Measurements from ENCODE around the gene RIPK3. TPM values are rescaled to one million over a fixed set of nuclear protein-coding genes. Genes with fewer than 3 reads are reported as not detected.

Gene RIPK3
- polyA plus RNA-seq, 1 of the 3 experiments (the other 2 are of a cell fraction): not detected

- Histone ChIP-seq H3K4me2 (no peak overlapping the region), H3K27ac (ENCODE audit: low read depth in 2 of 2, low read length in 1 of 2) (no peak overlapping the region), H4K20me1 (ENCODE audit: insufficient read depth) (no peaks in the 10 kb centered on the region), H3K79me2 (ENCODE audit: insufficient read depth) (no peaks in the 10 kb centered on the region), H3F3A (replicated peaks; ENCODE audit: insufficient read depth) (no peaks in the 10 kb centered on the region), H3K36me3 (replicated peaks in 1 of 2; ENCODE audit: control insufficient read depth in 1 of 2, insufficient read depth in 2 of 2, low read length in 1 of 2) (peaks cover 0 to 10% of the 10 kb centered on the region in 2 experiments), H3K27me3 (ENCODE audit: insufficient read depth) (no peaks in the 10 kb centered on the region), H3K4me1 (ENCODE audit: control insufficient read depth in 1 of 2, insufficient read depth in 2 of 2, low read depth in 1 of 2, low read length in 1 of 2) (peaks cover 0 to 17% of the 10 kb centered on the region in 2 experiments; a peak in 1 of 4 replicates), H2AFZ (ENCODE audit: low read depth) (no peak overlapping the region), H3K9me2 (no peaks in the 10 kb centered on the region), H3K9me3 (no peaks in the 10 kb centered on the region), H3K9ac (no peak overlapping the region), H3K4me3 (ENCODE audit: low read depth in 2 of 2, low read length in 1 of 2) (no peak overlapping the region)
- POLR2A ChIA-PET: no interaction called here
- CTCF ChIA-PET: interaction anchor here (1.1 to 1.5 kb wide), 2 partner anchors 14 to 47 kb away, joined by 3 to 4 read pairs; no protein-coding TSS in a partner anchor
- no peak for DNase-seq
- 83% methylated on average over 15 of the region's 15 CpGs for WGBS (ENCODE audit: low lambda C conversion rate)
- TF ChIP-seq GABPA (IDR thresholded peaks at IDR 0.05; ENCODE audit: low read depth): no peak
- TF ChIP-seq TEAD4 (IDR thresholded peaks at IDR 0.05; ENCODE audit: borderline replicate concordance, insufficient read depth): no peak
- TF ChIP-seq, protein P1, sequence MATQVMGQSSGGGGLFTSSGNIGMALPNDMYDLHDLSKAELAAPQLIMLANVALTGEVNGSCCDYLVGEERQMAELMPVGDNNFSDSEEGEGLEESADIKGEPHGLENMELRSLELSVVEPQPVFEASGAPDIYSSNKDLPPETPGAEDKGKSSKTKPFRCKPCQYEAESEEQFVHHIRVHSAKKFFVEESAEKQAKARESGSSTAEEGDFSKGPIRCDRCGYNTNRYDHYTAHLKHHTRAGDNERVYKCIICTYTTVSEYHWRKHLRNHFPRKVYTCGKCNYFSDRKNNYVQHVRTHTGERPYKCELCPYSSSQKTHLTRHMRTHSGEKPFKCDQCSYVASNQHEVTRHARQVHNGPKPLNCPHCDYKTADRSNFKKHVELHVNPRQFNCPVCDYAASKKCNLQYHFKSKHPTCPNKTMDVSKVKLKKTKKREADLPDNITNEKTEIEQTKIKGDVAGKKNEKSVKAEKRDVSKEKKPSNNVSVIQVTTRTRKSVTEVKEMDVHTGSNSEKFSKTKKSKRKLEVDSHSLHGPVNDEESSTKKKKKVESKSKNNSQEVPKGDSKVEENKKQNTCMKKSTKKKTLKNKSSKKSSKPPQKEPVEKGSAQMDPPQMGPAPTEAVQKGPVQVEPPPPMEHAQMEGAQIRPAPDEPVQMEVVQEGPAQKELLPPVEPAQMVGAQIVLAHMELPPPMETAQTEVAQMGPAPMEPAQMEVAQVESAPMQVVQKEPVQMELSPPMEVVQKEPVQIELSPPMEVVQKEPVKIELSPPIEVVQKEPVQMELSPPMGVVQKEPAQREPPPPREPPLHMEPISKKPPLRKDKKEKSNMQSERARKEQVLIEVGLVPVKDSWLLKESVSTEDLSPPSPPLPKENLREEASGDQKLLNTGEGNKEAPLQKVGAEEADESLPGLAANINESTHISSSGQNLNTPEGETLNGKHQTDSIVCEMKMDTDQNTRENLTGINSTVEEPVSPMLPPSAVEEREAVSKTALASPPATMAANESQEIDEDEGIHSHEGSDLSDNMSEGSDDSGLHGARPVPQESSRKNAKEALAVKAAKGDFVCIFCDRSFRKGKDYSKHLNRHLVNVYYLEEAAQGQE (IDR thresholded peaks at IDR 0.05; ENCODE audit: low read depth, low read length): no peak
- TF ChIP-seq FOXM1 (IDR thresholded peaks at IDR 0.05; ENCODE audit: low read depth): no peak
- TF ChIP-seq RCOR1 (IDR thresholded peaks at IDR 0.05; ENCODE audit: low read length): no peak
- TF ChIP-seq JUND (IDR thresholded peaks at IDR 0.05): no peak
- TF ChIP-seq YY1 (IDR thresholded peaks at IDR 0.05; ENCODE audit: low read depth): no peak
- no peak for TF ChIP-seq IRF3 (IDR thresholded peaks at IDR 0.05; ENCODE audit: low read depth, low read length)
- no peak for TF ChIP-seq FOXJ3 (CRISPR knock-in tag; IDR thresholded peaks at IDR 0.05)
- TF ChIP-seq, protein P2, sequence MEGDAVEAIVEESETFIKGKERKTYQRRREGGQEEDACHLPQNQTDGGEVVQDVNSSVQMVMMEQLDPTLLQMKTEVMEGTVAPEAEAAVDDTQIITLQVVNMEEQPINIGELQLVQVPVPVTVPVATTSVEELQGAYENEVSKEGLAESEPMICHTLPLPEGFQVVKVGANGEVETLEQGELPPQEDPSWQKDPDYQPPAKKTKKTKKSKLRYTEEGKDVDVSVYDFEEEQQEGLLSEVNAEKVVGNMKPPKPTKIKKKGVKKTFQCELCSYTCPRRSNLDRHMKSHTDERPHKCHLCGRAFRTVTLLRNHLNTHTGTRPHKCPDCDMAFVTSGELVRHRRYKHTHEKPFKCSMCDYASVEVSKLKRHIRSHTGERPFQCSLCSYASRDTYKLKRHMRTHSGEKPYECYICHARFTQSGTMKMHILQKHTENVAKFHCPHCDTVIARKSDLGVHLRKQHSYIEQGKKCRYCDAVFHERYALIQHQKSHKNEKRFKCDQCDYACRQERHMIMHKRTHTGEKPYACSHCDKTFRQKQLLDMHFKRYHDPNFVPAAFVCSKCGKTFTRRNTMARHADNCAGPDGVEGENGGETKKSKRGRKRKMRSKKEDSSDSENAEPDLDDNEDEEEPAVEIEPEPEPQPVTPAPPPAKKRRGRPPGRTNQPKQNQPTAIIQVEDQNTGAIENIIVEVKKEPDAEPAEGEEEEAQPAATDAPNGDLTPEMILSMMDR (IDR thresholded peaks at IDR 0.05): no peak
- no peak for TF ChIP-seq FOSL2 (IDR thresholded peaks at IDR 0.05; ENCODE audit: borderline replicate concordance, low read depth)
- TF ChIP-seq USF1 (IDR thresholded peaks at IDR 0.05; ENCODE audit: borderline replicate concordance, low read depth): no peak
- TF ChIP-seq SMC3 (IDR thresholded peaks at IDR 0.05; ENCODE audit: low read depth, low read length): no peak
These were observed 40.3 kb upstream of the RIPK3 start for GRCh38 chr14:24379907-24380730.

Measured in SK-N-SH (cell line).